HG03025 (cell line): Measurements from ENCODE around the gene GRK7.
A peak's percentile ranks its signal among the peaks of the same experiment; 100 is the strongest.

ENCODE experiments used
- ATAC-seq: cut with Tn5 transposase; IDR thresholded peaks from one replicate; pipeline ENCODE4 v1.9.1; 2021; ENCODE audit warnings: mild to moderate bottlenecking, moderate library complexity; ENCODE audit not compliant: unreplicated experiment, low FRiP score

Gene GRK7

GRCh38 chr3:141763088-141763750 lies at the start of gene GRK7:
TSS of gene GRK7 (plus strand) at chr3:141763408. CDS start at chr3:141778285, 14,877 bp downstream.
- ATAC-seq, result no peak

DNA sequence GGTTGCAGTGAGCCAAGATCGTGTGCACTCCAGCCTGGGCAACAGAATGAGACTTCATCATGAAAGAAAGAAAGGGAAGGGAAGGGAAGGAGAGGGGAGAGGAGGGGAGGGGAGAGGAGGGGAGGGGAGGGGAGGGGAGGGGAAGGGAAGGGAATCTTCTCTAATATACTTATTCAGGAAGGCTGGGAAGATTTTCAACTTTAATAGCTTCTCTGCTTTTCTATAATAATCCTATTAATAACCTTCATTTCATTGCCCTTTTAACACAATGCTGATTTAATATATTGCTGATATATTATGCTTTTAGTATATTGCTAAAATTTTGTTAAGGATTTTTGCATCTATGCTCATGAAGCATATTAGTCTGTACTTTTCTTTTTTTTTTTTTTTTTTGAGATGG lies 48.5 kb upstream of the GRK7 start:
- no peak for ATAC-seq

DNA sequence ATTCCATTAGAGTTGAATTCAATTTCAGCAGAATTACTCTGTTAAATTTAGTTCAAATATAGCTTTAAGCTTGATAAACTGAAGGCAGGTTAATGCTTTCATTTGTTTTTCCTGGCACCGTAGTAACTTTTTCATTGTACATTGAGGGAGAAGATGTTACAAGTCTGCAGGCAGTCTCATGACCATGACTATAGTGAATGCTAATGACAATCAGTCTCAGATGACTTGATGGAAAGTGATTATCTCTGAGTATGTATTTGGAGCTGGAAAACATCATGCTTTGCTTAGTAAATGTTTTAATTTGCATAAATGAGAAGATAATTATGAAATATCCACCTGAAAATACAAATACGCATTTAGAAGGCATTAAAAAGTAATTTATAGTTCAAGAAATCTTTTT lies 41.1 kb upstream of the GRK7 start:
- ATAC-seq, result no peak

- ATAC-seq, result no peak
Measured at GRCh38 chr3:141722648-141723047, 40.6 kb upstream of the GRK7 start.

DNA sequence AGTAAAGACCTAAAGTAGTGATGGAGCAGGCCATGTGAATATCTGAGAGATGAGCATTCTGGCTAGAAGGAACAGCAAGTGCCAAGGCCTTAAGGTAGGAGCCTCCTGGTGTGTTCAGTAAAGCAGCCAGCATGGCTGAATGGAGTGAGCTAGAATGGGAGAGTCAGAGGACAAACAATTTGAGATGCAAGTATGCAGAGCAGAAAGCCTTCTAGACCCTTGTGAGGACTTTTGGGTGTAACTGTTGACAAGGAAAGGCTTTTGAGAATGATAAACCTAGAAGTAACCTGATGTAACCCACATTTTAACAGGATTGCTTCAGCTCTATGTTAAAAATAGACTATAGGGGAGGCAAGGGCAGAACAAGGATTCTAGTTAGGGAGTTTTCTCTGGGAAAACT lies 40.0 kb upstream of the GRK7 start:
- ATAC-seq, result no peak

DNA sequence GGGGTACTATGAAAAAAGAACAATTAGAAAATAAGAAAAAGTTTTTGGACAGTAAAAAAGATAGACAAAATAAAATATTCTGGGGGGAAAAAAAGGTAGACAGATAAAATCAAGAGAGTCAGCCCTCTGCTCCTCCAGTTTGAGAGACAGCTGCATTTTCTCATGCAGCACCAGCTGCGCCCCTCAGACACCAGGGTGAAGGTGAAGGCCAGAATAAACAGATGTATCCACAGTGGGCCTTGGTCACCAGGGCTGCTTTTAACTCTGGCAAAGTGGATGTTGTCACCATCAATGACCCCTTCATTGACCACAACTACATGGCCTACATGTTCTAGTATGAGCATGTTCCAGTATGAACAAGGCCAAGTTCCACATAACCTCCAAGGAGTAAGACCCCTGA lies 39.0 kb upstream of the GRK7 start:
- ATAC-seq, result no peak

- no peak for ATAC-seq
Measured at GRCh38 chr3:141725036-141725435, 38.2 kb upstream of the GRK7 start.

DNA sequence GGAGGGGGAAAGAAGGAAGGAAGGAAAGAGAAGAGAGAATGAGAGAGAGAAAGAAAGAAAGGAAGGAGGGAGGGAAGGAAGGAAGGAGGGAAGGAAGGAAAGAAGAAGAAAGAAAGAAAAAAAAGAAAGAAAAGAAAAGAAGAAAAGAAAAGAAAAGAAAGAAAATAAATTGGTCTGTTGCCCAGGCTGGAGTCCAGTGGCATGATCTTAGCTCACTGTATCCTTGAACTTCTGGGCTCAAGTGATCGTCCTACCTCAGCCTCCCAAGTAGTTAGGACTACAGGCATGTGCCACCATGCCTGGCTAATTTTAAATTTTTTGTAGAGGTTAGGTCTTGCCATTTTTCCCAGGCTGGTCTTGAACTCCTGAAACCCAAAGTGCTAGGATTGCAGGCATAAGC lies 36.7 kb upstream of the GRK7 start:
- no peak for ATAC-seq

DNA sequence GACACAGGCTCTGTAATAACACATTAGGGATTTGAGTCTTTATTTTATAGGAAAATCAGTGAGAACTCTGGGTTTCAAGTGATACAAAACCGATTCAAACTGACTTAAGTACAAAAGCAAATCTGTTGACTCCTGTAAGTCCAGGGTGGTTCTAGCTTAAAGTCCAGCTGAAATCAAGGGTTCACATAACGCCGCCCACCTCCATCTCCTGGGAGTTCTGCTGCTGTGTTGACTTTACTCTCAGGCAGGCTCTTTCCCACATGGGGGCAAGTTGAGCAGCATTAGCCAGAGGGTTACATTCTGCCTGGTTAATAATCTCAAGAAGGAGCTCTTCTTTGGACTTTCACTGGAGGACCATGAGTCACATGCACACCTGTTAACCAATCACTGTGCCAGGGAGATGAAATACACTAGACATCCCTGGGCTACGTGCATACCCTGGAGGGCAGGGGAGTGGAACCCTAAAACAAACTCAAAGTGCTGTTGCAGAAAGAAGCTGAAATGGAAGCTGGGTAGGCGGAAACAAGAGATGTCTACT lies 34.8 kb upstream of the GRK7 start:
- no peak for ATAC-seq

DNA sequence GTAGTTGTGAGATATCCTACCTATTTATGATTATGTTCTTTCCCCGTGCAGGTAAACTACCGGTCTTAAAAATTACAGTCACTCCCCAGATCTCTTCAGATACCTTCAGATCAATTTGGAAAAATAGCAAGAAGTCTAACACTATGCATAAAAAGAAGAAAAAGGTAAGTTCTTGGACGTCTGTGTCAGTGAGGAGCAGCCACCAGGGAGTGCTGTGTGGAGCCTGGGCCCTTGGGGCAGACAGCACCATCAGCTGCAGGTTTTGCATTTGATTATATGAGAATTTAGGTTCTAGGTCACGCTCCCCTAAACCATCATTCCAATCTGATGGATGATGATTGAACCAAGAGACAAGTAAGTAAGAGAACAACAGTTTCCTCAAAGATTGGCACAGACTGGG lies 34.0 kb upstream of the GRK7 start:
- ATAC-seq, result no peak

DNA sequence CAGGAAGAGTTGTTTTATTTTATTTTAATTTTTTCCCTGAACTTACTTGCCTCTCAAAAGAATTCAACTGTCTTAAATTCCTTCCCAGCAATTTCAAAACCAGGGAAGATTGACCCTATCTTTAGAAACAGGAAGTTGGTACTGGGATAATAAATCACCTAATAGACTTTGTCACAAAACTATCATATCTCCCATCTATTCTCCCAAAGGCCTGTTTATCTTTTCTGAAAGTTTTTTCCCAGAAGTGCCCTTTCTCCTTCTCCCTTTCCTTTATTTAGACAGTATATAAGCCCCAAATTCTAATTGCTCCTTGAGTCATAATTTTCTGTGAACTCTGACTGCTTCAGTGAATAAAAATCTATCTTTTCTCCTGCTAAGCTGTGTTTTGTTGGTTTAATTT lies 28.0 kb upstream of the GRK7 start:
- ATAC-seq, result no peak

GRCh38 chr3:141735770-141736465 lies 27.3 kb upstream of the GRK7 start:
- ATAC-seq, result no peak

- ATAC-seq, result no peak
Measured at GRCh38 chr3:141737093-141737492, 26.1 kb upstream of the GRK7 start.

DNA sequence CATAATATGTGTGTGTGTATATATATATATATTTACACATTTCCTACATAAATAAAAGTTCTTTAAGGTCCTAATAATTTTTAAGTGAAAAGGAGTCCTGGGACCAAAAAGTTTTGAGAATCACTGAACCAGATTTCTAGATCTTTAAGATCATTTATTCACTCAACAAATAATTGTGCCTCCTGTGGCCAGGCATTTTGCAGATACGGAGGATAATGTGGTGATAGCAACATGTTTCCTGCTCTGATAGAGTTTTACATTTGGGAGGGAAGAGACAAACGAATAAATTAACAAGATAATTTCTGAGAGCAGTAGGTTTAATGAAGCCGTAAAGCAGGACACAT lies 25.6 kb upstream of the GRK7 start:
- ATAC-seq, result no peak

- peak; percentile 91 for ATAC-seq
Measured at GRCh38 chr3:141738022-141738890, 25.0 kb upstream of the GRK7 start, which contains the start of gene RNF7. TSS of gene RNF7 (plus strand) at chr3:141738298. CDS start at chr3:141738342, 44 bp downstream.

GRCh38 chr3:141738891-141739363 lies 24.3 kb upstream of the GRK7 start:
- peak; percentile 6 for ATAC-seq

DNA sequence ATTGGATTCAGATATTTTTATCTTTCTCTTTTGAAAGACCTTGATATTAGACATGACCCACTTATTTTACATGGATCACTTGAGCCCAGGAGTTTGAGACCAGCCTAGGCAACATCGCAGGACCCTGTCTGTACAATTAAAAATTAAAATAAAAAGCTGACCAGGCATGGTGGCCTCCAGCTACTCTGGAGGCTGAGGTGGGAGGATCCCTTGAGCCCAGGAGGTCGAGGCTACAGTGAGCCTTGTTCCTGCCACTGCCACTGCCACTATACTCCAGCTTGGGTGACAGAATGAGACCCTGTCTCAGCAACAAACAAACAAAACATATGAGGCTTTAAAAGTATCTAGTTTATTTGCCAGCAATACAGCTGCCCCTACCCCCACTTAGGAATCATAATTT lies 23.5 kb upstream of the GRK7 start:
- ATAC-seq, result no peak

DNA sequence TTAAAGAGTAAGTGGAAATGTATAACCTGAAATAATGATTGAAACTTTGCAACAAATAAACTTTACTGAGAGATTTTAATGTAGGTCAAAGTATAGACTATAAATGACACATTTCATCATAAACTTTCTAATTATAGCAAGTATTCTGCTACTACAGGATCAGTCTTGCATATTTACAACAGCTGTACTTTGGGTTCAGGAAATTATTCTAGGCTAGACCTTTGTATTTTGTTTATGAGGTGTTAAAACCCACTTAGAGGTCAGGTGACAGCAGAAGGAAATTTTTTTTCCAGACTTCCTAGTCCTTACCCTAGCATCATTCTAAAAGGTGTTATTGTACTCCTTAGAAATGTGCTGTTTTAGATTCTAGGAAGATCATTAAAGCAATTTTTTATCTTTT lies 22.9 kb upstream of the GRK7 start:
- ATAC-seq, result no peak

DNA sequence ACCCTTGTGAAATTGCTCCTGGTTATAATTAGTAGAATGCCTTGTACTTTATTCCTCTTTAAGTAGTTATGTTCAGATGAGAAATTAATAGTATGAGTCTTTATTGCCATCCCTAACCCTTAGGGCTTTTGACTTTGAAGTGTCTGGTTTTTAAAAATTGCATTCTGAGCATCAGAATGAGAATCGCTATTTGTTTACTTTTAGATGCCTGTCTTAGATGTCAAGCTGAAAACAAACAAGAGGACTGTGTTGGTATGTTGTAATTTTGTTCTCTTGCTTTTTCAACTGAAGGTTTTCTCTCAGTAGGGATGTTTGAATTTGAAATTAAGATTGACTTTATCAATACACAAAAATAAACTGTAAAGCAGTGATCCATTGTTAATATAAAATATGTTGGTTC lies 19.9 kb upstream of the GRK7 start:
- ATAC-seq, result no peak

DNA sequence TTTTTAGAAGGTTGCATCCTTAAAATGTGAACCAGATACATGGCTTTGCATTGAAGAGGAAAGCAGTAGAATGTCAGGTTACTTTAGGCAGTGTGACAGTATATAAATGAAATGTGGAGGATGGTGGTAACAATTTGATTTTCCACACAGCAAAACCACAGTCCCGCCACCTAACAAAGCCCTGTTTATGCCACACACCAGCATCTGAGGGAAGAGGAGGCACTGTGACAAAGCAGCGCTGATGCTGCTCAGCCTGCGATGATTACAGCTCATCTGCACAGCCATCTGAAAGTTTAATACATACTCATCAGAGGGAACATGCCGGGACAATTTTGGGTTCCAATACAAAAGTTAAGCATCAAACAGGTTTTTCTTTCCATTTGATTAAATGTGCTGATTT lies 16.2 kb upstream of the GRK7 start:
- ATAC-seq, result no peak

GRCh38 chr3:141753399-141753798 lies 9.8 kb upstream of the GRK7 start:
- ATAC-seq, result no peak
